RPMI7951 (cell line): ENCODE results near the gene VANGL2. TPM values are rescaled to one million over a fixed set of nuclear protein-coding genes. Genes with fewer than 3 reads are reported as not detected.
"Not testable (repeated sequence)": the region's sequence is repeated elsewhere in the genome, so short reads cannot be mapped to it uniquely, and the experiment has no call there.

ENCODE experiments used
- DNase-seq: peaks from one replicate; pipeline ENCODE4 v3.0.0-alpha.2; 2012; ENCODE audit warnings: low read depth
- total RNA-seq: library from RNA; depleted of rRNA; stranded (reverse); fragments of >200 nt; shearing (Covaris generic); gene quantifications from 2 replicates; pipeline ENCODE4 v1.2.3, GENCODE V29; 2014

VANGL2 gene
- total RNA-seq, 1 experiment from 2014 or later, result 0.12 TPM

DNA sequence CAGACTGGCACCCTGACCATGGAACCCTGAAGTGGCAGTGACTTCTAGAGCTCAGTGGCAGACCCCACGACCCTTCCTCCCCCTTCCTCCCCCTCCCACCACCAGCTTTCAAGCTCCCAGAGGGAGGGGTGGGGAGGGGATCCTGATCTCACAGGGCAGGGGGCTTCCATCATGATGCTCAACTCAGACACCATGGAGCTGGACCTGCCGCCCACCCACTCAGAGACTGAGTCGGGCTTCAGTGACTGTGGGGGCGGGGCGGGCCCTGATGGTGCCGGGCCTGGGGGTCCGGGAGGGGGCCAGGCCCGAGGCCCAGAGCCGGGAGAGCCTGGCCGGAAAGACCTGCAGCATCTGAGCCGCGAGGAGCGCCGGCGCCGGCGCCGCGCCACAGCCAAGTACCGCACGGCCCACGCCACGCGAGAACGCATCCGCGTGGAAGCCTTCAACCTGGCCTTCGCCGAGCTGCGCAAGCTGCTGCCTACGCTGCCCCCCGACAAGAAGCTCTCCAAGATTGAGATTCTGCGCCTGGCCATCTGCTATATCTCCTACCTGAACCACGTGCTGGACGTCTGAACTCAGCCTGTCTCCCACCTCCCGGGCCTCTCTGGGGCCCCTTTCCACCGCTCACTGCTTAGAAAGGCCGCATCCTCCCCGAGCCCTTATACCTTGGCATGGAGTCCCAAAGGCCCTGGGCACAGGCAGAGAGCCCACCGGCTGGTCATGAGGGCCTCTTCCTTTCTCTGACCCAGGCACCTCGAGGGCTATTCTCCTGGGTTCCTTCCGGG is 29.6 kb upstream of the VANGL2 start:
- no peak for DNase-seq

- DNase-seq, result no peak
Observed at GRCh38 chr1:160371346-160371631, 29.1 kb upstream of the VANGL2 start.

GRCh38 chr1:160371756-160372155 is 28.6 kb upstream of the VANGL2 start:
- DNase-seq, result no peak

GRCh38 chr1:160373696-160374095 is 26.7 kb upstream of the VANGL2 start:
- no peak for DNase-seq

DNA sequence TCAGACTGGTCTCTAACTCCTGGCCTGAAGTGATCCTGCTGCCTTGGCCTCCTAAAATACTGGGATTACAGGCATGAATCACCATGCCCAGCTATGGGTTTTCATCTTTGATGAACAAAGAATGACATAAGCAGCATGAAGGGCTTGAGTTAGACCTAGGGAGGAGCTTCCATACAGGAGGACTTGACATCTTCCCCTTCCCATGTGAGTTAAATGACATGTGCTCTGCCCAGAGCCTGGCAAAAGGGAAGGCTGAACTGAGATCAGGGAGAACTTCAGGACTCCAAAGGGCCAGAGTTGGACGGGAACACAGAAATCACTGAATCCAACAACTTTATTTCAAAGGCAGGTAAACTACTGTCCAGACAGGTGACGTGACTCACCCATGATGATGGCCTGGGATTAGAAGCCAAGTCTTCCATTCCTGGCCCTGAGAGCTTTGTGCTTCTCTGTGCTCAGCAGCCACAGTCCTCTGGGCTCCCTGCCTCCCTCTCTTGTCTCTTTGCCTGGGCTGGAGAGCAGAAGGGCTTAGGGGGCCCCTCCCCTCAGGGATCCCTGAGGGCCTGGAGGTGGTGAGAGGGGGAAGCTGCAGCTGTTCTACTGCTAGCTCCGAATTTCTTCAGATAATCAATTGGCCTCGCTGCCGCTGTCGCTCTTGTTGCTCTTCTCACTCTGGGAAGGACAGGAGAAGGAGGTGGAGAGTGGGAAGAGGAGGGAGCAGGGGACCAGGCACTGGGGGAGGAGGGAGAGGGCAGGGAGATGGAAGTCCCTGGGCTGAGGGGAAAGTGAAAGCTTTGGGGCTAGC is 25.9 kb upstream of the VANGL2 start:
- no peak for DNase-seq

DNA sequence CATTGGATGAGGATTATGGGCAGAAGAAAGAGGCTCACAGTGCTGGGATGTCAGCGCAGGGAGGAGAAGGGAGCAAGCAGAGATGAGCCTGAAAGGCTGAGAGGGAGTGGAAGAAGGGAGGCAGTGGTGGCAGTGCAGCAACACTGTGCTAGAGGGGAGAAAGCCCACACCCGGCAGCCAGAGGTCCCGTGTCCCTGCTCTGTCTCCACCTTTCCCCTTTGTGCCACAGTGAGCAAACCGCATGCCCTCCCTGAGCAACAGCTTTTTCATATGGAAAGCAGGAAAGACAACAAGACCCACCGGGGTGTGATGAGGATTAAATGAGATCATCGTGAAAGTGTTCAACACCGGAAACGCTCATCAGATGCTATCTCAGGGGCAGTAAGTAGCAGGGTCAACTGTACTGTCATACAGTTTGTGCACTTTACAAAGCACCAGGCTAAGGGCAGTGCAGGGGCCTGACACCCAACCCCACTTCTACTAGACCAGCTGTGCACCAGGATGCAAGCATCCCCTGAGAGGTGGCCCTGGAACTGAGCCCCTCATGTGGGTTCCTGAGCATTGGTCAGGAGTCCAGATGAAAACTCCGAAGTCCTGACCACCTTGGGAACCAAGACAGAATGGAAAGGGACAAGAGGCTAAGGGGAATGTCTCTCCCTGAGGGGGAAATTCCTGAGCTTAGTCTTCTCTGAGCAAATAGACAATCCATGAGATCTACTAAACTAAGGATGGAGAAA is 24.4 kb upstream of the VANGL2 start:
- DNase-seq, result peak; percentile 53

GRCh38 chr1:160376525-160377131 is 23.7 kb upstream of the VANGL2 start:
- peak; percentile 62 for DNase-seq

DNA sequence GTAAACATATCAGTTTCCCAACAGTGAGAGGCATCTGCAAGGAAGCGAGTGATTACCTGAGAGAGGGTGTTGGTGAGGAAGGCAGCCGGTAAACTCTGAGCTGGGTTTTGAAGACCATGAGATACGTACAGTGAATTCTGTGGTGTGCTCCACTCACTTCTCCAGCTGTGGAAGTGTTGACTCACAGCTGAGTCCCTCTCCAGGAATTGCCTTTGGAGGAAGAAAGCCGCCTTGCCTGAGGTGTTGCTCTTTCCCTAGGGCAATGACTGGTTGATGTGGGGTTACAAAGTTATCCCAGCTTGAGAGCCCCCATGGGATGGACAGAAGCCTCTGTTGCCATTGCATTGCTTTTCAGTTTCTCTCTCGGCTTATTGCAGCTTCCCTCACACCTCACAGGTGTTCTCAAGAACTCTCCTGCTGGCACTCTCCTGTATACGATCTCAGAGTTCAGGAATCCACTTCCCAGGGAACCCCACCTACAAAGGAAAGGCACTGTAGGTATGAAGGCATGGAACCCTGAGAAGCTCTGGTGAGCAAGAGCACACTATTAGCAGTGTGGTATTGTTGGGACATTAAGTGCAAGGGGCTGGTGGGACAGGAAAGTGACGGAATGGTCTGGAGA is 22.7 kb upstream of the VANGL2 start:
- DNase-seq, result peak; percentile 52

GRCh38 chr1:160384812-160385211 is 15.6 kb upstream of the VANGL2 start:
- not testable (repeated sequence) for DNase-seq

- not testable (repeated sequence) for DNase-seq
Observed at GRCh38 chr1:160388406-160388805, 12.0 kb upstream of the VANGL2 start.

- no peak for DNase-seq
Observed at GRCh38 chr1:160394673-160395072, 5.7 kb upstream of the VANGL2 start.

DNA sequence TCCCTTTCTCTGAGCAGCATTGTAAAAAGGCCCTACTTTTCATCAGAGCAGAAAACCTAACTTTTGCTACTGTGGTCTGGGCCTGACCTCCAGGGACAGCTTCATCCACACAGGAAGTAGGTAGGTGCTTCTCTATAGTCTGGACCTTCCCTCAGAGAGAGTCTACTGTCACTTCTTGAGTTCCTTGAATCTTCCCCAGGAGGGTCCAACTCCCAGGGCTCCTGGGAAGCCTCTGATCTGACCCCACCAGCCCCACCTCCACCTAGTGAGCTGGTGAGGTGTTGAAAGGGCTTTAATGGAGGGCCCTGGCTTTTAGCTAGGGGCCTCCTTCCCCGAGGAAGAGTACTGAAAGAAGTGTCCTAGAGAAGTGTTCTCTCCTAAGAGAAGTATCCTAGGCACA is 2.7 kb upstream of the VANGL2 start:
- no peak for DNase-seq

GRCh38 chr1:160398823-160399222 is 1.5 kb upstream of the VANGL2 start:
- no peak for DNase-seq

GRCh38 chr1:160399544-160400222 is 681 bp upstream of the VANGL2 start:
- DNase-seq, result no peak

GRCh38 chr1:160400646-160401486 is 502 bp downstream of the VANGL2 start:
- no peak for DNase-seq

DNA sequence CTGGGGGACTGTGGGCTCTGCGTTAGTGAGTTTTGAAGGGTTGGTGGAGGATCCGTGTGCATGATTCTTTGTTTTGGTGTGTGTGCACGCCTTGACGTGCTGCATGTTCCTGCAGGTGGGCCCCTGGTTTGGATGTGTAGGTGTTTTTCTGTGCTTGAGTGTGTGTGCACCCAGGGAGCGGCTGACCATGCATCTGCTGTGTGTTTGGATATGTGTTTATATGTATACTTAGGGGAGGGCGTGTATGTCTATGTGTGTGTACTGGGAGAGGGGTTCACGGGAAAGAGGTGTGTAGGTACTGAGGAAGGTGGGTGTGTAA is 1.1 kb downstream of the VANGL2 start:
- DNase-seq, result no peak

DNA sequence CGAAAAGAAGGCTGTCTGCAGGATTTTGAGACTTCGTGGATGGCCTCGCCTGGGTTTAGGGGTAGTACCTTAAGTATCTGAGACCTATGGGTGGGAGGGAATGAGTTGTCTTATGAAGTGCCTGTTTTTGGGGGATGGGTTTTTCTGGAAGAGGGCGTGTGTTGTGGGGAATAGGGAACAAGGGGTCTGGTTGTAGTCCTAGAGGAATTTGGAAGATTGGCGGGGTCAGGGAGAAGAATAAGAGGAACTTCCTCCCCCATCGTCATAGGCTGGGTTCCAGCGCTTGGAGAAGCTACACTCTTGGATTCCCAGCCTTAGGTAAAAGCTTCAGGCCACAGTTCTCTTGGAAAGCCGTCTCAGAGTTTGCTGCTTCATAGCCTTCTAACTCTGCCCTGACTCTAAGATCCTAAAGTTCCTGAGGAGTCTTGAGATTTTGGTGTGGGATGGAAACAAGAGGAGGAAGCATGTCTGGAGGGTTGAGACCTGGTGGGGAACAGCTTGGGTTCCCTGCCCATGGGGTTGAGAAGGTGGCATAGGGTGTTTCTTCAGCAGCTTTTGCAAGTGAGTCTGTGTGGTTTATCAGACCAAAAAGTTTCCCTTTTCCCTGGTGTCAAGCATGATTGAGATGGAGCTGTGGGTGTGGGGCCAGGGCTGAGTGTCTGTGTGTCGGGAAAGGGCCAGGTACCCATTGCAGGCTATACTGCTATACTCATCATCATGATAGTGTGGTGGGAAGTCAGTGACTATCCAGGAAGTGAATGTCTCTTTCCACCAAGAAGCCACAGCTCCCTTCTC is 1.8 kb downstream of the VANGL2 start:
- no peak for DNase-seq

- no peak for DNase-seq
Observed at GRCh38 chr1:160403244-160403643, 2.9 kb downstream of the VANGL2 start.

DNA sequence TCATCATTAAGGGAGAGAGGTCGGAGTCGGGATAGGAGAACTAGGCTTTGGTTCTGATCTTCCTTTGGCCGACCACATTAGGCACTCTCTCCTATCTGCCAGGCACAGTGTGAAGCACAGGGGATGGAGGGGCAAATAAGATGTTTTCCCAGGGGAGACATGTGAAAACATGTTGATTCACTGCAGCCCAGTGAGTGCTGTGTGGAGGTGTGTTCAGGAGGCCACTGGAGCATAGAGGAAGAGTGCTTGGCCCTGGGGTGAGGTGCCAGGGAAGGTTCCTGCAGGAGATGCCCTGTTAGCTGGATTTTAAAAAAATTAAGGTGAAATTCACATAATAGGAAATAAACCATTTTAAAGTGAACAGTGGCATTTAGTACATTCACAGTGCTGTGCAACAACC is 3.7 kb downstream of the VANGL2 start:
- DNase-seq, result no peak
